ENCODE data around the gene NEK10. TPM values are rescaled to one million over a fixed set of nuclear protein-coding genes. Genes with fewer than 3 reads are reported as not detected.

NEK10 gene
- total and polyA plus RNA-seq, 2 of the 13 experiments (the other 11 are each of a cell fraction or from before 2014, with no cell fraction given), result 2.8 to 14.2 TPM

DNA sequence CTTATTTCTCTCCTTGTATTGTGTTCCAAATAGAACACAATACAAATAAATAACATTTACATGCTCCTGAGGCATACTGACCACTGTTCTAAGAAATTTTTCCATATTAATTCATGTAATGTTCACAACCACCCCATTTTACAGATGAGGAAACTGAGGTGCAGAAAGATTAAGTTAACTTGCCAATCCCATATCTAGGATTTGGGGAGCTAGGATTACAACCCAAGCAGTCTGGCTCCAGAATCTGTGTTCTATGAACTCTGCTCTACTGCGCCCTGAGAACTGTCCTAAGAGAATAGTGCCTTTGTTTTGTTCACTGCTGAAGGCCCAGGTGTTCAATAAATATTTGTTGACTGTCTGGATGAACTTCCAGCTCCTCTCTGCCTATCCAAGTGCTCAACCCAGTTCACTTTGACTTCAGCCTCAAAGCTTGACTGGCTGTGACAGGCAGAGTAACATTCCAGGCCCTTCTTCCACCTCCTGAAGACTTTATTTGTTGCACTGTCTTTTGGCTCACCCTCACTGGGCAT is 3.1 kb downstream of the NEK10 start (continued):
- TF ChIP-seq, protein P1, sequence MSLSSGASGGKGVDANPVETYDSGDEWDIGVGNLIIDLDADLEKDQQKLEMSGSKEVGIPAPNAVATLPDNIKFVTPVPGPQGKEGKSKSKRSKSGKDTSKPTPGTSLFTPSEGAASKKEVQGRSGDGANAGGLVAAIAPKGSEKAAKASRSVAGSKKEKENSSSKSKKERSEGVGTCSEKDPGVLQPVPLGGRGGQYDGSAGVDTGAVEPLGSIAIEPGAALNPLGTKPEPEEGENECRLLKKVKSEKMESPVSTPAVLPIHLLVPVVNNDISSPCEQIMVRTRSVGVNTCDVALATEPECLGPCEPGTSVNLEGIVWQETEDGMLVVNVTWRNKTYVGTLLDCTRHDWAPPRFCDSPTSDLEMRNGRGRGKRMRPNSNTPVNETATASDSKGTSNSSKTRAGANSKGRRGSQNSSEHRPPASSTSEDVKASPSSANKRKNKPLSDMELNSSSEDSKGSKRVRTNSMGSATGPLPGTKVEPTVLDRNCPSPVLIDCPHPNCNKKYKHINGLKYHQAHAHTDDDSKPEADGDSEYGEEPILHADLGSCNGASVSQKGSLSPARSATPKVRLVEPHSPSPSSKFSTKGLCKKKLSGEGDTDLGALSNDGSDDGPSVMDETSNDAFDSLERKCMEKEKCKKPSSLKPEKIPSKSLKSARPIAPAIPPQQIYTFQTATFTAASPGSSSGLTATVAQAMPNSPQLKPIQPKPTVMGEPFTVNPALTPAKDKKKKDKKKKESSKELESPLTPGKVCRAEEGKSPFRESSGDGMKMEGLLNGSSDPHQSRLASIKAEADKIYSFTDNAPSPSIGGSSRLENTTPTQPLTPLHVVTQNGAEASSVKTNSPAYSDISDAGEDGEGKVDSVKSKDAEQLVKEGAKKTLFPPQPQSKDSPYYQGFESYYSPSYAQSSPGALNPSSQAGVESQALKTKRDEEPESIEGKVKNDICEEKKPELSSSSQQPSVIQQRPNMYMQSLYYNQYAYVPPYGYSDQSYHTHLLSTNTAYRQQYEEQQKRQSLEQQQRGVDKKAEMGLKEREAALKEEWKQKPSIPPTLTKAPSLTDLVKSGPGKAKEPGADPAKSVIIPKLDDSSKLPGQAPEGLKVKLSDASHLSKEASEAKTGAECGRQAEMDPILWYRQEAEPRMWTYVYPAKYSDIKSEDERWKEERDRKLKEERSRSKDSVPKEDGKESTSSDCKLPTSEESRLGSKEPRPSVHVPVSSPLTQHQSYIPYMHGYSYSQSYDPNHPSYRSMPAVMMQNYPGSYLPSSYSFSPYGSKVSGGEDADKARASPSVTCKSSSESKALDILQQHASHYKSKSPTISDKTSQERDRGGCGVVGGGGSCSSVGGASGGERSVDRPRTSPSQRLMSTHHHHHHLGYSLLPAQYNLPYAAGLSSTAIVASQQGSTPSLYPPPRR (CRISPR knock-in tag; IDR thresholded peaks at IDR 0.05; ENCODE audit: borderline replicate concordance), result peak; percentile 71; the same call in 1 of the 2 replicates
- TF ChIP-seq KAT8 (CRISPR knock-in tag; IDR thresholded peaks at IDR 0.05), result no peak
- TF ChIP-seq ZNF383 (CRISPR knock-in tag; IDR thresholded peaks at IDR 0.05; ENCODE audit: borderline replicate concordance), result no peak
- TF ChIP-seq HMG20A (CRISPR knock-in tag; IDR thresholded peaks at IDR 0.05; ENCODE audit: borderline replicate concordance), result peak; percentile 89; the same call in 1 of the 2 replicates
- TF ChIP-seq ZNF30 (CRISPR knock-in tag; IDR thresholded peaks at IDR 0.05), result no peak
- TF ChIP-seq, protein P2, sequence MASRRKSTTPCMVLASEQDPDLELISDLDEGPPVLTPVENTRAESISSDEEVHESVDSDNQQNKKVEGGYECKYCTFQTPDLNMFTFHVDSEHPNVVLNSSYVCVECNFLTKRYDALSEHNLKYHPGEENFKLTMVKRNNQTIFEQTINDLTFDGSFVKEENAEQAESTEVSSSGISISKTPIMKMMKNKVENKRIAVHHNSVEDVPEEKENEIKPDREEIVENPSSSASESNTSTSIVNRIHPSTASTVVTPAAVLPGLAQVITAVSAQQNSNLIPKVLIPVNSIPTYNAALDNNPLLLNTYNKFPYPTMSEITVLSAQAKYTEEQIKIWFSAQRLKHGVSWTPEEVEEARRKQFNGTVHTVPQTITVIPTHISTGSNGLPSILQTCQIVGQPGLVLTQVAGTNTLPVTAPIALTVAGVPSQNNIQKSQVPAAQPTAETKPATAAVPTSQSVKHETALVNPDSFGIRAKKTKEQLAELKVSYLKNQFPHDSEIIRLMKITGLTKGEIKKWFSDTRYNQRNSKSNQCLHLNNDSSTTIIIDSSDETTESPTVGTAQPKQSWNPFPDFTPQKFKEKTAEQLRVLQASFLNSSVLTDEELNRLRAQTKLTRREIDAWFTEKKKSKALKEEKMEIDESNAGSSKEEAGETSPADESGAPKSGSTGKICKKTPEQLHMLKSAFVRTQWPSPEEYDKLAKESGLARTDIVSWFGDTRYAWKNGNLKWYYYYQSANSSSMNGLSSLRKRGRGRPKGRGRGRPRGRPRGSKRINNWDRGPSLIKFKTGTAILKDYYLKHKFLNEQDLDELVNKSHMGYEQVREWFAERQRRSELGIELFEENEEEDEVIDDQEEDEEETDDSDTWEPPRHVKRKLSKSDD (CRISPR knock-in tag; IDR thresholded peaks at IDR 0.05; ENCODE audit: low read depth), result peak; percentile 37; the same call in 1 of the 2 replicates
- TF ChIP-seq, protein P3, sequence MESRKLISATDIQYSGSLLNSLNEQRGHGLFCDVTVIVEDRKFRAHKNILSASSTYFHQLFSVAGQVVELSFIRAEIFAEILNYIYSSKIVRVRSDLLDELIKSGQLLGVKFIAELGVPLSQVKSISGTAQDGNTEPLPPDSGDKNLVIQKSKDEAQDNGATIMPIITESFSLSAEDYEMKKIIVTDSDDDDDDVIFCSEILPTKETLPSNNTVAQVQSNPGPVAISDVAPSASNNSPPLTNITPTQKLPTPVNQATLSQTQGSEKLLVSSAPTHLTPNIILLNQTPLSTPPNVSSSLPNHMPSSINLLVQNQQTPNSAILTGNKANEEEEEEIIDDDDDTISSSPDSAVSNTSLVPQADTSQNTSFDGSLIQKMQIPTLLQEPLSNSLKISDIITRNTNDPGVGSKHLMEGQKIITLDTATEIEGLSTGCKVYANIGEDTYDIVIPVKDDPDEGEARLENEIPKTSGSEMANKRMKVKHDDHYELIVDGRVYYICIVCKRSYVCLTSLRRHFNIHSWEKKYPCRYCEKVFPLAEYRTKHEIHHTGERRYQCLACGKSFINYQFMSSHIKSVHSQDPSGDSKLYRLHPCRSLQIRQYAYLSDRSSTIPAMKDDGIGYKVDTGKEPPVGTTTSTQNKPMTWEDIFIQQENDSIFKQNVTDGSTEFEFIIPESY (CRISPR knock-in tag; IDR thresholded peaks at IDR 0.05), result no peak
- TF ChIP-seq IRX3 (CRISPR knock-in tag; IDR thresholded peaks at IDR 0.05; ENCODE audit: borderline replicate concordance, low read depth), result no peak
- TF ChIP-seq ZNF777 (CRISPR knock-in tag; IDR thresholded peaks at IDR 0.05), result no peak
- TF ChIP-seq, protein P4, sequence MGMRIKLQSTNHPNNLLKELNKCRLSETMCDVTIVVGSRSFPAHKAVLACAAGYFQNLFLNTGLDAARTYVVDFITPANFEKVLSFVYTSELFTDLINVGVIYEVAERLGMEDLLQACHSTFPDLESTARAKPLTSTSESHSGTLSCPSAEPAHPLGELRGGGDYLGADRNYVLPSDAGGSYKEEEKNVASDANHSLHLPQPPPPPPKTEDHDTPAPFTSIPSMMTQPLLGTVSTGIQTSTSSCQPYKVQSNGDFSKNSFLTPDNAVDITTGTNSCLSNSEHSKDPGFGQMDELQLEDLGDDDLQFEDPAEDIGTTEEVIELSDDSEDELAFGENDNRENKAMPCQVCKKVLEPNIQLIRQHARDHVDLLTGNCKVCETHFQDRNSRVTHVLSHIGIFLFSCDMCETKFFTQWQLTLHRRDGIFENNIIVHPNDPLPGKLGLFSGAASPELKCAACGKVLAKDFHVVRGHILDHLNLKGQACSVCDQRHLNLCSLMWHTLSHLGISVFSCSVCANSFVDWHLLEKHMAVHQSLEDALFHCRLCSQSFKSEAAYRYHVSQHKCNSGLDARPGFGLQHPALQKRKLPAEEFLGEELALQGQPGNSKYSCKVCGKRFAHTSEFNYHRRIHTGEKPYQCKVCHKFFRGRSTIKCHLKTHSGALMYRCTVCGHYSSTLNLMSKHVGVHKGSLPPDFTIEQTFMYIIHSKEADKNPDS (CRISPR knock-in tag; IDR thresholded peaks at IDR 0.05), result peak; percentile 90; the same call in 1 of the 2 replicates
- no peak for TF ChIP-seq ZKSCAN5 (CRISPR knock-in tag; IDR thresholded peaks at IDR 0.05)
- no peak for TF ChIP-seq ARNT (IDR thresholded peaks at IDR 0.05)
- no peak for TF ChIP-seq ZNF572 (CRISPR knock-in tag; IDR thresholded peaks at IDR 0.05)
- peak; percentile 69; the same call in 1 of the 2 replicates for TF ChIP-seq POGZ (CRISPR knock-in tag; IDR thresholded peaks at IDR 0.05)
- TF ChIP-seq MIXL1 (CRISPR knock-in tag; IDR thresholded peaks at IDR 0.05), result peak; percentile 73
- no peak for TF ChIP-seq KDM3A (CRISPR knock-in tag; IDR thresholded peaks at IDR 0.05; ENCODE audit: low read depth)
- TF ChIP-seq, protein P5, sequence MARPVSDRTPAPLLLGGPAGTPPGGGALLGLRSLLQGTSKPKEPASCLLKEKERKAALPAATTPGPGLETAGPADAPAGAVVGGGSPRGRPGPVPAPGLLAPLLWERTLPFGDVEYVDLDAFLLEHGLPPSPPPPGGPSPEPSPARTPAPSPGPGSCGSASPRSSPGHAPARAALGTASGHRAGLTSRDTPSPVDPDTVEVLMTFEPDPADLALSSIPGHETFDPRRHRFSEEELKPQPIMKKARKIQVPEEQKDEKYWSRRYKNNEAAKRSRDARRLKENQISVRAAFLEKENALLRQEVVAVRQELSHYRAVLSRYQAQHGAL (CRISPR knock-in tag; IDR thresholded peaks at IDR 0.05; ENCODE audit: not compliant biosample characterization), result no peak
- no peak; the same call in 1 of the 2 replicates for TF ChIP-seq ZNF878 (CRISPR knock-in tag; IDR thresholded peaks at IDR 0.05)

All from HepG2 (cell line).